Measurements from ENCODE around the gene MPL. TPM values are rescaled to one million over a fixed set of nuclear protein-coding genes. Genes with fewer than 3 reads are reported as not detected.

Gene MPL
- total and polyA plus RNA-seq, 10 of the 15 experiments (the other 5 are each of a cell fraction or from before 2014, with no cell fraction given): not detected

GRCh38 chr1:43346636-43347035 lies 9.0 kb downstream of the MPL start (continued):
- TF ChIP-seq BHLHE40 (IDR thresholded peaks at IDR 0.05; ENCODE audit: borderline replicate concordance in 1 of 2, low read depth in 2 of 2, low read length in 1 of 2): no peak
- TF ChIP-seq SIN3A (IDR thresholded peaks at IDR 0.05; ENCODE audit: low read depth, low read length): no peak
- no peak for TF ChIP-seq RUNX3 (IDR thresholded peaks at IDR 0.05; ENCODE audit: low read length)
- TF ChIP-seq REST (IDR thresholded peaks at IDR 0.05; ENCODE audit: low read depth, low read length): no peak
- TF ChIP-seq ZBTB4 (CRISPR knock-in tag; IDR thresholded peaks at IDR 0.05): no peak

GRCh38 chr1:43348343-43348808 lies 10.8 kb downstream of the MPL start:
- H3K27ac ChIP-seq (ENCODE audit: control insufficient read depth, insufficient read depth): no peak overlapping the region
- BruUV-seq (replicated peaks): no TSS peak
- RAD21 ChIA-PET (ENCODE audit: unreplicated experiment): no interaction called here
- TF ChIP-seq ZNF687 (IDR thresholded peaks at IDR 0.05) (no peak), SREBF1 (IDR thresholded peaks at IDR 0.05; ENCODE audit: low read length) (no peak), SIX5 (IDR thresholded peaks at IDR 0.05; ENCODE audit: low read depth, low read length, severe bottlenecking) (no peak), KLF5 (IDR thresholded peaks at IDR 0.05; ENCODE audit: partially characterized antibody) (no peak), HDAC6 (IDR thresholded peaks at IDR 0.05; ENCODE audit: unreplicated experiment) (no peak)

More at GRCh38 chr1:43348343-43348808, 10.8 kb downstream of the MPL start:
- CTCF ChIA-PET: no interaction called here
- no peak for DNase-seq (ENCODE audit: low read depth, low spot score)
- POLR2A ChIA-PET: no interaction called here
- 88% methylated on average over 22 of the region's 22 CpGs for WGBS (ENCODE audit: insufficient coverage, insufficient replicate concordance, low lambda C conversion rate, missing lambda C conversion rate)
- H3K4me2 ChIP-seq (ENCODE audit: control insufficient read depth, insufficient read depth): peak overlapping the region; percentile 60; the same call in 1 of the 2 replicates
- SMC1A ChIA-PET (ENCODE audit: uncharacterized antibody, unreplicated experiment): no interaction called here
- no peaks in the 10 kb centered on the region for H3K9me3 ChIP-seq (replicated peaks; ENCODE audit: control insufficient read depth, insufficient read depth, low read length)
- H3K4me1 ChIP-seq (ENCODE audit: control insufficient read depth, insufficient read depth, low read length): no peaks in the 10 kb centered on the region
- no peak overlapping the region for H3K4me3 ChIP-seq
- ATAC-seq: no peak
- H3K27me3 ChIP-seq (replicated peaks in 1 of 2; ENCODE audit: control insufficient read depth in 2 of 2, insufficient read depth in 2 of 2, low read length in 1 of 2): no peaks in the 10 kb centered on the region
- in situ Hi-C loops (cut with MboI): no loop called here
- no peak for FAIRE-seq
- H3K36me3 ChIP-seq (ENCODE audit: control insufficient read depth in 2 of 2, insufficient read depth in 2 of 2, low read length in 1 of 2): no peaks in the 10 kb centered on the region
- H4K20me1 ChIP-seq (ENCODE audit: control insufficient read depth, insufficient read depth): no peaks in the 10 kb centered on the region
- intact Hi-C loops (cut with micrococcal nuclease; ENCODE audit: unreplicated experiment): no loop called here
- H3K79me2 ChIP-seq (ENCODE audit: control insufficient read depth, insufficient read depth, low read length): no peaks in the 10 kb centered on the region
- no peak overlapping the region for H2AFZ ChIP-seq (ENCODE audit: control insufficient read depth, low read depth, low read length)
- no peak overlapping the region for H3K9ac ChIP-seq (ENCODE audit: control insufficient read depth, insufficient read depth, low read length)

Data from GM12878 (cell line).